H9 (cell line): Measurements from ENCODE around the gene CRK. TPM values are rescaled to one million over a fixed set of nuclear protein-coding genes. Genes with fewer than 3 reads are reported as not detected.

Experiments used
- DNase-seq: peaks from one replicate; pipeline ENCODE4 v3.0.0-alpha.2; 2017
- H2AFZ ChIP-seq: one replicate; pipeline ENCODE4 v1.6.1; 2013; ENCODE audit warnings: mild to moderate bottlenecking, low read length, control low read depth, moderate library complexity
- H2AK5ac ChIP-seq: 2 replicates; pipeline ENCODE4 v1.6.1; 2013; ENCODE audit warnings: low read length, control low read depth, mixed read lengths; ENCODE audit not compliant: insufficient read length
- H2BK120ac ChIP-seq: one replicate; pipeline ENCODE4 v1.6.1; 2013; ENCODE audit warnings: low read depth, mild to moderate bottlenecking, low read length, control low read depth, inconsistent platforms; ENCODE audit not compliant: poor library complexity, severe bottlenecking
- H2BK12ac ChIP-seq: 2 replicates; pipeline ENCODE4 v1.6.1; 2013; ENCODE audit warnings: low read length, control low read depth, mixed read lengths, low read depth; ENCODE audit not compliant: insufficient read length
- H2BK15ac ChIP-seq: 2 replicates; pipeline ENCODE4 v1.6.1; 2013; ENCODE audit warnings: low read depth, low read length, control low read depth
- H2BK20ac ChIP-seq: one replicate; pipeline ENCODE4 v1.6.1; 2013; ENCODE audit warnings: low read depth, mild to moderate bottlenecking, low read length, control low read depth, inconsistent platforms; ENCODE audit not compliant: poor library complexity, severe bottlenecking
- H2BK5ac ChIP-seq: 2 replicates; pipeline ENCODE4 v1.6.1; 2013; ENCODE audit warnings: low read length, control low read depth, mixed read lengths; ENCODE audit not compliant: insufficient read length
- H3K14ac ChIP-seq: 2 replicates; pipeline ENCODE4 v1.6.1; 2013; ENCODE audit warnings: low read length, control low read depth; ENCODE audit not compliant: insufficient read depth
- H3K18ac ChIP-seq: 2 replicates; pipeline ENCODE4 v1.6.1; 2013; ENCODE audit warnings: low read depth, mild to moderate bottlenecking, mixed read lengths, low read length, control low read depth; ENCODE audit not compliant: insufficient read length
- H3K23ac ChIP-seq: 2 replicates; pipeline ENCODE4 v1.6.1; 2013; ENCODE audit warnings: low read length, control low read depth, mixed read lengths, low read depth; ENCODE audit not compliant: insufficient read length
- H3K23me2 ChIP-seq: 2 replicates; pipeline ENCODE4 v1.6.1; 2013; ENCODE audit warnings: low read depth, mild to moderate bottlenecking, mixed read lengths, low read length, control low read depth; ENCODE audit not compliant: insufficient read length, poor library complexity, severe bottlenecking
- H3K27ac ChIP-seq: 2 replicates; pipeline ENCODE4 v1.5.1; 2013; ENCODE audit warnings: low read length, control low read depth, mixed read lengths, low read depth; ENCODE audit not compliant: insufficient read length
- H3K27me3 ChIP-seq: 2 replicates; pipeline ENCODE4 v1.6.1; 2013; ENCODE audit warnings: low read length, control low read depth, inconsistent platforms; ENCODE audit not compliant: insufficient read depth
- H3K4ac ChIP-seq: 2 replicates; pipeline ENCODE4 v1.6.1; 2013; ENCODE audit warnings: low read depth, mild to moderate bottlenecking, control low read depth, inconsistent platforms, low read length, moderate library complexity
- H3K4me1 ChIP-seq: 2 replicates; pipeline ENCODE4 v1.6.1; 2013; ENCODE audit warnings: low read length, control low read depth, inconsistent platforms; ENCODE audit not compliant: insufficient read depth
- H3K4me2 ChIP-seq: 2 replicates; pipeline ENCODE4 v1.6.1; 2013; ENCODE audit warnings: low read length, control low read depth, mixed read lengths; ENCODE audit not compliant: insufficient read length, insufficient read depth
- H3K56ac ChIP-seq: 2 replicates; pipeline ENCODE4 v1.6.1; 2013; ENCODE audit warnings: low read depth, mild to moderate bottlenecking, mixed read lengths, low read length, control low read depth; ENCODE audit not compliant: insufficient read length
- H3K79me1 ChIP-seq: 2 replicates; pipeline ENCODE4 v1.6.1; 2013; ENCODE audit warnings: low read depth, mild to moderate bottlenecking, moderate library complexity, low read length, control low read depth, inconsistent platforms; ENCODE audit not compliant: insufficient read depth, poor library complexity, severe bottlenecking
- H3K79me2 ChIP-seq: 2 replicates; pipeline ENCODE4 v1.6.1; 2013; ENCODE audit warnings: low read length, control low read depth, inconsistent platforms; ENCODE audit not compliant: insufficient read depth
- H3K9ac ChIP-seq: 2 replicates; pipeline ENCODE4 v1.6.1; 2013; ENCODE audit warnings: low read length, control low read depth, mixed read lengths; ENCODE audit not compliant: insufficient read length; ENCODE audit errors: extremely low read depth
- H3K9me3 ChIP-seq: one replicate; pipeline ENCODE4 v1.6.1; 2013; ENCODE audit warnings: low read depth, low read length, inconsistent platforms; ENCODE audit not compliant: control insufficient read depth
- H3T11ph ChIP-seq: one replicate; pipeline ENCODE4 v1.6.1; 2013; ENCODE audit warnings: mild to moderate bottlenecking, low read length, control low read depth, inconsistent platforms
- H4K20me1 ChIP-seq: one replicate; pipeline ENCODE4 v1.6.1; 2013; ENCODE audit not compliant: control insufficient read depth, insufficient read length, insufficient read depth
- H4K5ac ChIP-seq: 2 replicates; pipeline ENCODE4 v1.6.1; 2013; ENCODE audit warnings: low read depth, mild to moderate bottlenecking, mixed read lengths, low read length, control low read depth; ENCODE audit not compliant: insufficient read length
- H4K8ac ChIP-seq: replicated peaks from 2 replicates; pipeline ENCODE4 v1.6.1; 2013; ENCODE audit warnings: low read length, control low read depth, mixed read lengths, low read depth; ENCODE audit not compliant: insufficient read length
- H4K91ac ChIP-seq: 2 replicates; pipeline ENCODE4 v1.6.1; 2013; ENCODE audit warnings: low read depth, mild to moderate bottlenecking, moderate library complexity, mixed read lengths, low read length, control low read depth; ENCODE audit not compliant: insufficient read length
- H3K27ac Mint-ChIP-seq, 3 experiments: 2 replicates in 2 of 3; 3 replicates in 1 of 3; pipeline ENCODE4 v1.8.0; 2020 to 2021; ENCODE audit warnings: mixed read lengths in 3 of 3, mild to moderate bottlenecking in 1 of 3, moderate library complexity in 1 of 3
- H3K27me3 Mint-ChIP-seq: 2 replicates; pipeline ENCODE4 v1.8.0; 2021; ENCODE audit warnings: low read depth, mild to moderate bottlenecking, moderate library complexity, mixed read lengths
- H3K36me3 Mint-ChIP-seq, 3 experiments: 2 replicates in 2 of 3; 3 replicates in 1 of 3; pipeline ENCODE4 v1.8.0; 2020 to 2021; ENCODE audit warnings: low read depth in 3 of 3, mixed read lengths in 3 of 3; ENCODE audit not compliant: insufficient read depth in 1 of 3
- H3K4me1 Mint-ChIP-seq, 2 experiments: 2 replicates each; pipeline ENCODE4 v1.8.0; 2020; ENCODE audit warnings: mixed read lengths in 2 of 2
- H3K4me3 Mint-ChIP-seq, 2 experiments: 2 replicates in 1 of 2; 3 replicates in 1 of 2; pipeline ENCODE4 v1.8.0; 2020 to 2021; ENCODE audit warnings: mild to moderate bottlenecking in 2 of 2, mixed read lengths in 2 of 2, moderate library complexity in 1 of 2
- H3K9me3 Mint-ChIP-seq, 2 experiments: 2 replicates in 1 of 2; 3 replicates in 1 of 2; pipeline ENCODE4 v1.8.0; 2020; ENCODE audit warnings: mild to moderate bottlenecking in 2 of 2, mixed read lengths in 2 of 2, moderate library complexity in 1 of 2
- WGBS: extraction: QIAGEN DNeasy Blood & Tissue Kit; methylation state at CpG from one replicate; pipeline ENCODE4 v1.1.7; 2013; ENCODE audit warnings: missing lambda C conversion rate, low lambda C conversion rate, mixed read lengths; ENCODE audit not compliant: insufficient read length; ENCODE audit errors: extremely low coverage; 5-methylcytosine and 5-hydroxymethylcytosine counted together
- total RNA-seq: library from RNA; stranded (reverse); gene quantifications from 2 replicates; pipeline ENCODE4 v1.2.1, GENCODE V29; 2021
- TF ChIP-seq, protein P1 (sequence below): fragments of 200-600 bp; sonication (generic); conservative IDR thresholded peaks from 3 replicates; pipeline ENCODE4 v1.8.0; 2021; ENCODE audit warnings: antibody characterized with exemption, mild to moderate bottlenecking

CRK gene
- total RNA-seq, 1 experiment from 2014 or later: 58.9 TPM

DNA sequence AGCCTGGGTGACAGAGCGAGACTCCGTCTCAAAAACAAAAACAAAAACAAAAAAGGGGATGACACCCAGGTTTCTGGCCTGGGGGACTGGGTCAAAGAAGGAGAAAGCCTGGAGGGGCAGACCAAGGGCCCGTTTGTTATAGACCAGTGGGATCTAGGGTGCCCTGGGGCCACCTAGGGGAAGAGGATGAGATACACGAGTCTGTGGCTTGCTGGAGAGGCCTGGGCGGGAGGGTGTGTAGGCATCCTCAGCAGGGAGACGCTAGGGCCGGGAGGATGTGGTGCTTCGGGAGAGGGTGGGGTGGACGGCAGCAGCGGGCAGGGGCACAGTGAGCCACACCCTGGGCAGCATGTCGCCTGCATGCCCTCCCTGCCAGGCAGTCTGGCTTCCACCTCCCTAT is 17.1 kb upstream of the CRK start:
- Histone ChIP-seq H3K56ac (no peak overlapping the region), H3K23me2 (no peaks in the 10 kb centered on the region), H3K9ac (no peak overlapping the region), H4K8ac (no peak overlapping the region), H3K4me2 (no peak overlapping the region), H3T11ph (no peak overlapping the region), H3K4me1 (no peaks in the 10 kb centered on the region), H4K20me1 (no peaks in the 10 kb centered on the region), H2BK120ac (no peak overlapping the region), H3K18ac (no peak overlapping the region), H4K91ac (no peak overlapping the region), H2BK15ac (no peak overlapping the region), H2AK5ac (no peak overlapping the region), H3K79me1 (no peaks in the 10 kb centered on the region), H3K23ac (no peak overlapping the region), H2BK20ac (no peak overlapping the region), H3K4ac (no peak overlapping the region), H3K14ac (no peak overlapping the region), H4K5ac (no peak overlapping the region), H3K27ac (no peak overlapping the region), H2BK12ac (no peak overlapping the region), H2BK5ac (no peak overlapping the region), H2AFZ (no peak overlapping the region), H3K79me2 (no peaks in the 10 kb centered on the region), H3K9me3 (no peaks in the 10 kb centered on the region), H3K27me3 (no peaks in the 10 kb centered on the region)
- Mint-ChIP-seq H3K27ac (0 out of 7 replicates have a peak overlapping the region, but pooled peaks of 1 of the 3 experiments have one; percentile 39), H3K4me3 (peak overlapping the region in 1 of 2 experiments; percentile 20; a peak in 1 of 5 replicates), H3K9me3 (no peaks in the 10 kb centered on the region), H3K27me3 (no peaks in the 10 kb centered on the region), H3K36me3 (peaks cover 10 to 67% (median 39%) of the 10 kb centered on the region in 3 experiments; a peak in 6 of 7 replicates), H3K4me1 (peaks cover 0 to 21% of the 10 kb centered on the region in 2 experiments; a peak in 2 of 4 replicates)
- no CpG with 5 or more reads among the region's 11 CpGs for WGBS
- TF ChIP-seq, protein P1, sequence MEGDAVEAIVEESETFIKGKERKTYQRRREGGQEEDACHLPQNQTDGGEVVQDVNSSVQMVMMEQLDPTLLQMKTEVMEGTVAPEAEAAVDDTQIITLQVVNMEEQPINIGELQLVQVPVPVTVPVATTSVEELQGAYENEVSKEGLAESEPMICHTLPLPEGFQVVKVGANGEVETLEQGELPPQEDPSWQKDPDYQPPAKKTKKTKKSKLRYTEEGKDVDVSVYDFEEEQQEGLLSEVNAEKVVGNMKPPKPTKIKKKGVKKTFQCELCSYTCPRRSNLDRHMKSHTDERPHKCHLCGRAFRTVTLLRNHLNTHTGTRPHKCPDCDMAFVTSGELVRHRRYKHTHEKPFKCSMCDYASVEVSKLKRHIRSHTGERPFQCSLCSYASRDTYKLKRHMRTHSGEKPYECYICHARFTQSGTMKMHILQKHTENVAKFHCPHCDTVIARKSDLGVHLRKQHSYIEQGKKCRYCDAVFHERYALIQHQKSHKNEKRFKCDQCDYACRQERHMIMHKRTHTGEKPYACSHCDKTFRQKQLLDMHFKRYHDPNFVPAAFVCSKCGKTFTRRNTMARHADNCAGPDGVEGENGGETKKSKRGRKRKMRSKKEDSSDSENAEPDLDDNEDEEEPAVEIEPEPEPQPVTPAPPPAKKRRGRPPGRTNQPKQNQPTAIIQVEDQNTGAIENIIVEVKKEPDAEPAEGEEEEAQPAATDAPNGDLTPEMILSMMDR: peak; percentile 36; the same call in 2 of the 3 replicates
- DNase-seq: peak; percentile 67
